Measurements from ENCODE around the gene TMEM128.

TMEM128 gene

GRCh38 chr4:4284827-4285618 is 37.0 kb upstream of the TMEM128 start:
- H3K36me3 ChIP-seq = peaks cover 62 to 81% (median 78%) of the 10 kb centered on the region in 11 experiments
- no peak overlapping the region for H3K27ac ChIP-seq
- no peaks in the 10 kb centered on the region for H3K27me3 ChIP-seq
- H4K20me1 ChIP-seq = peaks cover 0 to 91% (median 54%) of the 10 kb centered on the region in 11 experiments; a peak in 16 of 22 replicates
- no peak overlapping the region for H3K4me2 ChIP-seq
- H3K9ac ChIP-seq = no peak overlapping the region
- TF ChIP-seq Cebpa-rat (IDR thresholded peaks at IDR 0.05) = no peak
- peaks cover 10 to 33% (median 14%) of the 10 kb centered on the region in 10 experiments for H3K4me1 ChIP-seq
- H3K4me3 ChIP-seq = no peak overlapping the region
- no peaks in the 10 kb centered on the region for H3K9me3 ChIP-seq (replicated peaks in 1 of 11)

- peaks cover 0 to 7% (median 2%) of the 10 kb centered on the region in 10 experiments; a peak in 4 of 20 replicates for H3K4me1 ChIP-seq
- no peak overlapping the region for H3K4me2 ChIP-seq
- H4K20me1 ChIP-seq = peaks cover 0 to 81% (median 26%) of the 10 kb centered on the region in 11 experiments; a peak in 16 of 22 replicates
- no peaks in the 10 kb centered on the region for H3K9me3 ChIP-seq (replicated peaks in 1 of 11)
- peaks cover 93 to 100% (median 99%) of the 10 kb centered on the region in 11 experiments for H3K36me3 ChIP-seq
- no peak overlapping the region for H3K9ac ChIP-seq
- no peak overlapping the region for H3K4me3 ChIP-seq
- H3K27ac ChIP-seq = no peak overlapping the region
- no peaks in the 10 kb centered on the region for H3K27me3 ChIP-seq
- no peak for TF ChIP-seq Cebpa-rat (IDR thresholded peaks at IDR 0.05)
These were observed 33.8 kb upstream of the TMEM128 start for GRCh38 chr4:4281787-4282186.

- Histone ChIP-seq H3K4me1 (no peaks in the 10 kb centered on the region), H3K9ac (no peak overlapping the region), H3K9me3 (replicated peaks in 1 of 11) (no peaks in the 10 kb centered on the region), H4K20me1 (peaks cover 0 to 54% (median 5%) of the 10 kb centered on the region in 11 experiments; a peak in 10 of 22 replicates), H3K36me3 (peaks cover 97 to 100% (median 99%) of the 10 kb centered on the region in 11 experiments), H3K27ac (no peak overlapping the region), H3K27me3 (no peaks in the 10 kb centered on the region), H3K4me2 (no peak overlapping the region), H3K4me3 (no peak overlapping the region)
- TF ChIP-seq Cebpa-rat (IDR thresholded peaks at IDR 0.05) = no peak
These were observed 29.5 kb upstream of the TMEM128 start for GRCh38 chr4:4277531-4277930.

DNA sequence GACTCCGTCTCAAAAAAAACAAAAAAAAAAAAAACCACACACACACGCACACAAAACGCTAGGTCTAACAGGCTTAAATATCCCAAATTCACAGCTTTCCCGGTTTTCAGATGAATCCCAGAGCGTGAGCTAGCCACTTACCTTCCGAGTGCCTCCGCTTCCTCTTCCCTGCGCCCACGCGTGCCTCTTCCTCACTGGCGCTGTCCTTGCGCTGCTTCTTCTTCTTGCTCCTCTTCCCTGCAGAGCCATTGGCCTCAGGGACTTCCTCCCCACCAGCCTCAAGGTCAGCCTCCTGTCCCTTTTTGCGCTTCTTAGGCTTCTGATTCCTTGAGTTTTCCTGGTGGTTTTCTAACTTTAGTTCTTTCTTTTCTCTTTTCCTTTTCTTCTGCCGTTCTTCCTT is 26.2 kb upstream of the TMEM128 start:
- Histone ChIP-seq H3K27me3 (no peaks in the 10 kb centered on the region), H3K9ac (no peak overlapping the region), H3K36me3 (peaks cover 81 to 100% (median 97%) of the 10 kb centered on the region in 11 experiments), H3K4me2 (no peak overlapping the region), H4K20me1 (peaks cover 0 to 56% (median 11%) of the 10 kb centered on the region in 11 experiments; a peak in 11 of 22 replicates), H3K4me3 (no peak overlapping the region), H3K27ac (no peak overlapping the region), H3K9me3 (replicated peaks in 1 of 11) (no peaks in the 10 kb centered on the region), H3K4me1 (peaks cover 0 to 30% (median 4%) of the 10 kb centered on the region in 10 experiments; a peak in 10 of 20 replicates)
- no peak for TF ChIP-seq Cebpa-rat (IDR thresholded peaks at IDR 0.05)

DNA sequence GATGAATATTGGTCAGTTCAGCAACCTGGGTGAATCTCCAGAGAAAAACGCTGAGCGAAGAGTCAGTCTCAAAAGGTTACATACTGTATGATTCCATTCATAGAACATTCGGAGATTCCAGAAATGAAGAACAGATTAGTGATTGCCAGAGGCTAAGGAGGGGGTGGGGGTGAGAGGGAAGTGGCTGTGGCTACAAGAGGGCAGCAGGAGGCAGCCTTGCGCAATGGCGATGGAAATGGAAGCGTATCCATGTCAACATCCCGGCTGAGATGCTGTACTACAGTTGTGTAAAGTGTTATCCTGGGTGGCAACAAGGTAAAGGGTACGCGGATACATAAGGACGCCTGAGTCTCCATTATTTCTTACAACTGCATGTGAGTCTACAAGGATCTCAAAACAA is 23.9 kb upstream of the TMEM128 start:
- peak overlapping the region in 2 of 11 experiments; percentile 39 to 79; a peak in 1 of 22 replicates for H3K4me2 ChIP-seq

DNA sequence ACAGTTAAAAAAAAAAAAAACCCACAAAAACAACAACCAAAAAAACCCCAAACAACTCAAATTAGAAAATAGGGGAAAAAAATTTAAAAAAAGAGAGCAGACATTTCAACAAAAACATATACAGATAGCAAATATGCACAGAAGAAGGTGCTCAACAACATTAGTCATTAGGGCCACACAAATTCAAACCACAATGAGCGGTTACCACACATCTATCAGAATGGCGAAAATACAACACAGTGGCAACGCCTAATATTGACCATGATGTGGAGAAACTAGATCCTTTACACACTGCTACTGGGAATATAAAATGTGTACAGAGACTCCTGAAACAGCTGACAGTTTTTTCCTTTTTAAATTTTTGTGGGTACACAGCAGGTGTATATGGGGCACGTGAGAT is 22.5 kb upstream of the TMEM128 start:
- TF ChIP-seq Cebpa-rat (IDR thresholded peaks at IDR 0.05) = no peak
- peak overlapping the region in 4 of 11 experiments; percentile 7 to 88 (median 72); a peak in 6 of 22 replicates for H3K27ac ChIP-seq
- H3K4me1 ChIP-seq = peaks cover 0 to 54% (median 9%) of the 10 kb centered on the region in 10 experiments; a peak in 10 of 20 replicates
- peak overlapping the region in 4 of 11 experiments; percentile 40 to 82 (median 75); a peak in 5 of 22 replicates for H3K4me2 ChIP-seq
- no peaks in the 10 kb centered on the region for H3K27me3 ChIP-seq
- no peak overlapping the region for H3K4me3 ChIP-seq
- no peak overlapping the region; a peak in 1 of 22 replicates for H3K9ac ChIP-seq
- peaks cover 45 to 100% (median 94%) of the 10 kb centered on the region in 11 experiments for H3K36me3 ChIP-seq
- H4K20me1 ChIP-seq = peaks cover 0 to 37% (median 9%) of the 10 kb centered on the region in 11 experiments; a peak in 9 of 22 replicates
- H3K9me3 ChIP-seq (replicated peaks in 1 of 11) = peaks cover 0 to 10% (median 6%) of the 10 kb centered on the region in 11 experiments; a peak in 9 of 22 replicates

More for the DNA sequence above, 23.9 kb upstream of the TMEM128 start:
- no peaks in the 10 kb centered on the region for H3K27me3 ChIP-seq
- H3K4me1 ChIP-seq = peaks cover 0 to 53% (median 9%) of the 10 kb centered on the region in 10 experiments; a peak in 10 of 20 replicates
- H3K27ac ChIP-seq = peak overlapping the region in 1 of 11 experiments; percentile 88; a peak in 1 of 22 replicates
- no peaks in the 10 kb centered on the region for H3K9me3 ChIP-seq (replicated peaks in 1 of 11)
- H3K4me3 ChIP-seq = no peak overlapping the region
- no peak overlapping the region for H3K9ac ChIP-seq
- peak in 2 of 11 experiments; percentile 11 to 51; a peak in 1 of 22 replicates for TF ChIP-seq Cebpa-rat (IDR thresholded peaks at IDR 0.05)
- peaks cover 0 to 46% (median 9%) of the 10 kb centered on the region in 11 experiments; a peak in 9 of 22 replicates for H4K20me1 ChIP-seq
- H3K36me3 ChIP-seq = peaks cover 58 to 100% (median 95%) of the 10 kb centered on the region in 11 experiments

GRCh38 chr4:4269856-4270255 is 21.8 kb upstream of the TMEM128 start:
- no peak for TF ChIP-seq Cebpa-rat (IDR thresholded peaks at IDR 0.05)
- peaks cover 0 to 36% (median 9%) of the 10 kb centered on the region in 11 experiments; a peak in 9 of 22 replicates for H4K20me1 ChIP-seq
- peak overlapping the region in 4 of 11 experiments; percentile 65 to 88 (median 72); a peak in 8 of 22 replicates for H3K27ac ChIP-seq
- peaks cover 38 to 98% (median 89%) of the 10 kb centered on the region in 11 experiments for H3K36me3 ChIP-seq
- H3K9me3 ChIP-seq (replicated peaks in 1 of 11) = peaks cover 0 to 10% (median 6%) of the 10 kb centered on the region in 11 experiments; a peak in 9 of 22 replicates
- peak overlapping the region in 5 of 11 experiments; percentile 56 to 82 (median 79); a peak in 9 of 22 replicates for H3K4me2 ChIP-seq
- peaks cover 0 to 54% (median 9%) of the 10 kb centered on the region in 10 experiments; a peak in 10 of 20 replicates for H3K4me1 ChIP-seq
- no peaks in the 10 kb centered on the region for H3K27me3 ChIP-seq
- peak overlapping the region in 3 of 11 experiments; percentile 32 to 60 (median 50); a peak in 4 of 22 replicates for H3K9ac ChIP-seq
- no peak overlapping the region for H3K4me3 ChIP-seq

DNA sequence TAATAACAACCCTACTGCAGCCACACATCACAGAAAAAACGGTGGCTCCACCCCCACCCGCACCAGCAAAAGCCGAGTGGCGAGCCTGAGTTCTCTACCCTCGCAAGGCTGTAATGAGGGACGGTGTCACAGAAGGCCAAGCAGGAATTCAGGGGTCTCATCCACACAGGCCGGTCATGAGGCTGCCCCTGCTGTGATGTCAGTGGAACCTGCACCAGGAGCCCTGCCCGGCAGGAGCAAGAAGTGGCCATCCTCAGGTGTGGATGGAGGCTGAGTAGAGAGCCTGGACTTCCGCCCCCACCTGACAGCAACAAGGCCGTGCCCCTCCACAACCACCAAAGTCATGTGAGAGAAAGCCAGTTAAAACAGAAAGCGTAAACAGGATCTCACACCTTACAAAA is 21.3 kb upstream of the TMEM128 start:
- Histone ChIP-seq H3K9ac (peak overlapping the region in 3 of 11 experiments; percentile 36 to 60 (median 50); a peak in 6 of 22 replicates), H4K20me1 (peaks cover 0 to 36% (median 9%) of the 10 kb centered on the region in 11 experiments; a peak in 8 of 22 replicates), H3K4me2 (peak overlapping the region in 5 of 11 experiments; percentile 56 to 82 (median 79); a peak in 10 of 22 replicates), H3K36me3 (peaks cover 33 to 92% (median 83%) of the 10 kb centered on the region in 11 experiments), H3K27me3 (no peaks in the 10 kb centered on the region), H3K9me3 (replicated peaks in 1 of 11) (peaks cover 0 to 10% (median 6%) of the 10 kb centered on the region in 11 experiments; a peak in 9 of 22 replicates), H3K4me3 (no peak overlapping the region), H3K27ac (peak overlapping the region in 5 of 11 experiments; percentile 20 to 88 (median 70); a peak in 10 of 22 replicates), H3K4me1 (peaks cover 0 to 54% (median 9%) of the 10 kb centered on the region in 10 experiments; a peak in 10 of 20 replicates)
- no peak for TF ChIP-seq Cebpa-rat (IDR thresholded peaks at IDR 0.05)

All from BLaER1 treated with 17β-estradiol and CSF1 and Interleukin-3, amounts not matched to agents 10 nM and 100 nM (cell line).